Naive B cell (primary cell): ENCODE results near the gene AMELX. TPM values are rescaled to one million over a fixed set of nuclear protein-coding genes. Genes with fewer than 3 reads are reported as not detected.

ENCODE experiments used
- polyA plus RNA-seq, 6 donors: library from polyadenylated mRNA; unstranded; fragments of 300-500 nt; fragmentation: Illumina TruSeq; gene quantifications; one replicate each; pipeline ENCODE4 v1.2.3, GENCODE V29; 2021; ENCODE audit warnings: low read depth in 6 of 6

Gene AMELX
- polyA plus RNA-seq, 6 donors from 2014 or later, result not detected

Other genes starting within 250 kb of the AMELX start
- gene HCCS, start 182.1 kb upstream of the AMELX start, polyA plus RNA-seq, result 10 to 100 TPM; 22.8 to 39.2 (median 30.4) TPM